H9 (cell line): ENCODE results near the gene MAPK8. TPM values are rescaled to one million over a fixed set of nuclear protein-coding genes. Genes with fewer than 3 reads are reported as not detected.

Experiments
- DNase-seq: peaks from one replicate; pipeline ENCODE4 v3.0.0-alpha.2; 2017
- H2AFZ ChIP-seq: one replicate; pipeline ENCODE4 v1.6.1; 2013; ENCODE audit warnings: mild to moderate bottlenecking, low read length, control low read depth, moderate library complexity
- H2AK5ac ChIP-seq: 2 replicates; pipeline ENCODE4 v1.6.1; 2013; ENCODE audit warnings: low read length, control low read depth, mixed read lengths; ENCODE audit not compliant: insufficient read length
- H2BK120ac ChIP-seq: one replicate; pipeline ENCODE4 v1.6.1; 2013; ENCODE audit warnings: low read depth, mild to moderate bottlenecking, low read length, control low read depth, inconsistent platforms; ENCODE audit not compliant: poor library complexity, severe bottlenecking
- H2BK12ac ChIP-seq: 2 replicates; pipeline ENCODE4 v1.6.1; 2013; ENCODE audit warnings: low read length, control low read depth, mixed read lengths, low read depth; ENCODE audit not compliant: insufficient read length
- H2BK15ac ChIP-seq: 2 replicates; pipeline ENCODE4 v1.6.1; 2013; ENCODE audit warnings: low read depth, low read length, control low read depth
- H2BK20ac ChIP-seq: one replicate; pipeline ENCODE4 v1.6.1; 2013; ENCODE audit warnings: low read depth, mild to moderate bottlenecking, low read length, control low read depth, inconsistent platforms; ENCODE audit not compliant: poor library complexity, severe bottlenecking
- H2BK5ac ChIP-seq: 2 replicates; pipeline ENCODE4 v1.6.1; 2013; ENCODE audit warnings: low read length, control low read depth, mixed read lengths; ENCODE audit not compliant: insufficient read length
- H3K14ac ChIP-seq: 2 replicates; pipeline ENCODE4 v1.6.1; 2013; ENCODE audit warnings: low read length, control low read depth; ENCODE audit not compliant: insufficient read depth
- H3K18ac ChIP-seq: 2 replicates; pipeline ENCODE4 v1.6.1; 2013; ENCODE audit warnings: low read depth, mild to moderate bottlenecking, mixed read lengths, low read length, control low read depth; ENCODE audit not compliant: insufficient read length
- H3K23ac ChIP-seq: 2 replicates; pipeline ENCODE4 v1.6.1; 2013; ENCODE audit warnings: low read length, control low read depth, mixed read lengths, low read depth; ENCODE audit not compliant: insufficient read length
- H3K23me2 ChIP-seq: 2 replicates; pipeline ENCODE4 v1.6.1; 2013; ENCODE audit warnings: low read depth, mild to moderate bottlenecking, mixed read lengths, low read length, control low read depth; ENCODE audit not compliant: insufficient read length, poor library complexity, severe bottlenecking
- H3K27ac ChIP-seq: 2 replicates; pipeline ENCODE4 v1.5.1; 2013; ENCODE audit warnings: low read length, control low read depth, mixed read lengths, low read depth; ENCODE audit not compliant: insufficient read length
- H3K27me3 ChIP-seq: 2 replicates; pipeline ENCODE4 v1.6.1; 2013; ENCODE audit warnings: low read length, control low read depth, inconsistent platforms; ENCODE audit not compliant: insufficient read depth
- H3K4ac ChIP-seq: 2 replicates; pipeline ENCODE4 v1.6.1; 2013; ENCODE audit warnings: low read depth, mild to moderate bottlenecking, control low read depth, inconsistent platforms, low read length, moderate library complexity
- H3K4me1 ChIP-seq: 2 replicates; pipeline ENCODE4 v1.6.1; 2013; ENCODE audit warnings: low read length, control low read depth, inconsistent platforms; ENCODE audit not compliant: insufficient read depth
- H3K4me2 ChIP-seq: 2 replicates; pipeline ENCODE4 v1.6.1; 2013; ENCODE audit warnings: low read length, control low read depth, mixed read lengths; ENCODE audit not compliant: insufficient read length, insufficient read depth
- H3K56ac ChIP-seq: 2 replicates; pipeline ENCODE4 v1.6.1; 2013; ENCODE audit warnings: low read depth, mild to moderate bottlenecking, mixed read lengths, low read length, control low read depth; ENCODE audit not compliant: insufficient read length
- H3K79me1 ChIP-seq: 2 replicates; pipeline ENCODE4 v1.6.1; 2013; ENCODE audit warnings: low read depth, mild to moderate bottlenecking, moderate library complexity, low read length, control low read depth, inconsistent platforms; ENCODE audit not compliant: insufficient read depth, poor library complexity, severe bottlenecking
- H3K79me2 ChIP-seq: 2 replicates; pipeline ENCODE4 v1.6.1; 2013; ENCODE audit warnings: low read length, control low read depth, inconsistent platforms; ENCODE audit not compliant: insufficient read depth
- H3K9ac ChIP-seq: 2 replicates; pipeline ENCODE4 v1.6.1; 2013; ENCODE audit warnings: low read length, control low read depth, mixed read lengths; ENCODE audit not compliant: insufficient read length; ENCODE audit errors: extremely low read depth
- H3K9me3 ChIP-seq: one replicate; pipeline ENCODE4 v1.6.1; 2013; ENCODE audit warnings: low read depth, low read length, inconsistent platforms; ENCODE audit not compliant: control insufficient read depth
- H3T11ph ChIP-seq: one replicate; pipeline ENCODE4 v1.6.1; 2013; ENCODE audit warnings: mild to moderate bottlenecking, low read length, control low read depth, inconsistent platforms
- H4K20me1 ChIP-seq: one replicate; pipeline ENCODE4 v1.6.1; 2013; ENCODE audit not compliant: control insufficient read depth, insufficient read length, insufficient read depth
- H4K5ac ChIP-seq: 2 replicates; pipeline ENCODE4 v1.6.1; 2013; ENCODE audit warnings: low read depth, mild to moderate bottlenecking, mixed read lengths, low read length, control low read depth; ENCODE audit not compliant: insufficient read length
- H4K8ac ChIP-seq: replicated peaks from 2 replicates; pipeline ENCODE4 v1.6.1; 2013; ENCODE audit warnings: low read length, control low read depth, mixed read lengths, low read depth; ENCODE audit not compliant: insufficient read length
- H4K91ac ChIP-seq: 2 replicates; pipeline ENCODE4 v1.6.1; 2013; ENCODE audit warnings: low read depth, mild to moderate bottlenecking, moderate library complexity, mixed read lengths, low read length, control low read depth; ENCODE audit not compliant: insufficient read length
- H3K27ac Mint-ChIP-seq, 3 experiments: 2 replicates in 2 of 3; 3 replicates in 1 of 3; pipeline ENCODE4 v1.8.0; 2020 to 2021; ENCODE audit warnings: mixed read lengths in 3 of 3, mild to moderate bottlenecking in 1 of 3, moderate library complexity in 1 of 3
- H3K27me3 Mint-ChIP-seq: 2 replicates; pipeline ENCODE4 v1.8.0; 2021; ENCODE audit warnings: low read depth, mild to moderate bottlenecking, moderate library complexity, mixed read lengths
- H3K36me3 Mint-ChIP-seq, 3 experiments: 2 replicates in 2 of 3; 3 replicates in 1 of 3; pipeline ENCODE4 v1.8.0; 2020 to 2021; ENCODE audit warnings: low read depth in 3 of 3, mixed read lengths in 3 of 3; ENCODE audit not compliant: insufficient read depth in 1 of 3
- H3K4me1 Mint-ChIP-seq, 2 experiments: 2 replicates each; pipeline ENCODE4 v1.8.0; 2020; ENCODE audit warnings: mixed read lengths in 2 of 2
- H3K4me3 Mint-ChIP-seq, 2 experiments: 2 replicates in 1 of 2; 3 replicates in 1 of 2; pipeline ENCODE4 v1.8.0; 2020 to 2021; ENCODE audit warnings: mild to moderate bottlenecking in 2 of 2, mixed read lengths in 2 of 2, moderate library complexity in 1 of 2
- H3K9me3 Mint-ChIP-seq, 2 experiments: 2 replicates in 1 of 2; 3 replicates in 1 of 2; pipeline ENCODE4 v1.8.0; 2020; ENCODE audit warnings: mild to moderate bottlenecking in 2 of 2, mixed read lengths in 2 of 2, moderate library complexity in 1 of 2
- CTCF ChIP-seq: fragments of 200-600 bp; sonication (generic); conservative IDR thresholded peaks from 3 replicates; pipeline ENCODE4 v1.8.0; 2021; ENCODE audit warnings: antibody characterized with exemption, mild to moderate bottlenecking
- WGBS: extraction: QIAGEN DNeasy Blood & Tissue Kit; methylation state at CpG from one replicate; pipeline ENCODE4 v1.1.7; 2013; ENCODE audit warnings: missing lambda C conversion rate, low lambda C conversion rate, mixed read lengths; ENCODE audit not compliant: insufficient read length; ENCODE audit errors: extremely low coverage; 5-methylcytosine and 5-hydroxymethylcytosine counted together
- total RNA-seq: library from RNA; stranded (reverse); gene quantifications from 2 replicates; pipeline ENCODE4 v1.2.1, GENCODE V29; 2021

The MAPK8 gene
- total RNA-seq, 1 experiment from 2014 or later, result 52.0 TPM

- no peak overlapping the region for H2BK15ac ChIP-seq
- H3K18ac ChIP-seq, result no peak overlapping the region
- H4K8ac ChIP-seq, result no peak overlapping the region
- no peak overlapping the region for H3T11ph ChIP-seq
- H3K4me3 Mint-ChIP-seq, result no peak overlapping the region
- DNase-seq, result no peak
- no peak overlapping the region for H4K5ac ChIP-seq
- H3K27ac Mint-ChIP-seq, result peak overlapping the region in 1 of 3 experiments; percentile 14; a peak in 1 of 7 replicates
- H3K9me3 ChIP-seq, result no peaks in the 10 kb centered on the region
- TF ChIP-seq CTCF, result no peak
- H3K4me2 ChIP-seq, result no peak overlapping the region
- H3K4me1 Mint-ChIP-seq, result peaks cover 22 to 23% of the 10 kb centered on the region in 2 experiments
- no peaks in the 10 kb centered on the region for H3K4me1 ChIP-seq
- no peaks in the 10 kb centered on the region for H3K27me3 Mint-ChIP-seq
- no peak overlapping the region for H2AK5ac ChIP-seq
- no peak overlapping the region for H3K14ac ChIP-seq
- no peak overlapping the region for H2BK5ac ChIP-seq
- no peak overlapping the region for H2BK20ac ChIP-seq
- no peak overlapping the region for H4K91ac ChIP-seq
- no peak overlapping the region for H3K23ac ChIP-seq
- peaks cover 2 to 7% (median 2%) of the 10 kb centered on the region in 3 experiments; a peak in 5 of 7 replicates for H3K36me3 Mint-ChIP-seq
- H2AFZ ChIP-seq, result no peak overlapping the region
- H3K79me1 ChIP-seq, result no peaks in the 10 kb centered on the region
- H2BK120ac ChIP-seq, result no peak overlapping the region
- no peaks in the 10 kb centered on the region for H3K79me2 ChIP-seq
- H3K9ac ChIP-seq, result no peak overlapping the region
- no peaks in the 10 kb centered on the region for H3K9me3 Mint-ChIP-seq
- no peaks in the 10 kb centered on the region for H3K23me2 ChIP-seq
- H3K4ac ChIP-seq, result no peak overlapping the region
- no peak overlapping the region for H3K56ac ChIP-seq
- no peak overlapping the region for H3K27ac ChIP-seq
- no peaks in the 10 kb centered on the region for H4K20me1 ChIP-seq
- no peak overlapping the region for H2BK12ac ChIP-seq
- no CpG with 5 or more reads among the region's 7 CpGs for WGBS
- no peaks in the 10 kb centered on the region for H3K27me3 ChIP-seq
Measured at GRCh38 chr10:48445932-48446331, 139.5 kb downstream of the MAPK8 start.
